Measurements from ENCODE around the gene LRRN2.

Gene LRRN2

GRCh38 chr1:204598319-204598969 is 87.1 kb downstream of the LRRN2 start:
- DNase-seq, result no peak

GRCh38 chr1:204592246-204592948 is 93.1 kb downstream of the LRRN2 start:
- DNase-seq, result no peak

- no peak for DNase-seq
These were observed 94.0 kb downstream of the LRRN2 start for GRCh38 chr1:204591473-204592090.

GRCh38 chr1:204589409-204590038 is 96.0 kb downstream of the LRRN2 start:
- DNase-seq, result no peak

- no peak for DNase-seq
These were observed 96.7 kb downstream of the LRRN2 start for GRCh38 chr1:204588826-204589225.

GRCh38 chr1:204587621-204588020 is 97.9 kb downstream of the LRRN2 start:
- DNase-seq, result peak in 1 of 2 experiments; percentile 63

GRCh38 chr1:204584699-204585372 is 100.7 kb downstream of the LRRN2 start:
- no peak for DNase-seq

GRCh38 chr1:204583909-204584632 is 101.5 kb downstream of the LRRN2 start:
- DNase-seq, result peak in 1 of 2 experiments; percentile 24

GRCh38 chr1:204581759-204582158 is 103.8 kb downstream of the LRRN2 start:
- DNase-seq, result no peak

GRCh38 chr1:204580862-204581261 is 104.7 kb downstream of the LRRN2 start:
- no peak for DNase-seq

- DNase-seq, result no peak
These were observed 105.9 kb downstream of the LRRN2 start for GRCh38 chr1:204579681-204580080.

GRCh38 chr1:204578867-204579664 is 106.5 kb downstream of the LRRN2 start:
- peak in 1 of 2 experiments; percentile 30 for DNase-seq

GRCh38 chr1:204577794-204578478 is 107.6 kb downstream of the LRRN2 start:
- DNase-seq, result no peak

GRCh38 chr1:204576422-204576821 is 109.1 kb downstream of the LRRN2 start:
- no peak for DNase-seq

GRCh38 chr1:204575221-204576190 is 110.0 kb downstream of the LRRN2 start:
- no peak for DNase-seq

- DNase-seq, result no peak
These were observed 110.7 kb downstream of the LRRN2 start for GRCh38 chr1:204574865-204575163.

- DNase-seq, result no peak
These were observed 111.3 kb downstream of the LRRN2 start for GRCh38 chr1:204574016-204574864.
